HEK293 (cell line): ENCODE data around the gene RAVER2.

Experiments used
- BCL11A ChIP-seq: fragments of 450-650 bp; formaldehyde crosslinking; IDR thresholded peaks from 2 replicates; pipeline ENCODE4 v1.5.1; 2016; ENCODE audit warnings: low read depth, missing biosample characterization, missing genetic modification characterization
- GFI1B ChIP-seq: fragments of 450-650 bp; formaldehyde crosslinking; IDR thresholded peaks from 2 replicates; pipeline ENCODE4 v1.5.1; 2016; ENCODE audit warnings: missing biosample characterization, missing genetic modification characterization
- KLF16 ChIP-seq: fragments of 450-650 bp; formaldehyde crosslinking; IDR thresholded peaks from 2 replicates; pipeline ENCODE4 v1.5.1; 2017; ENCODE audit warnings: missing biosample characterization, missing genetic modification characterization
- MYNN ChIP-seq: fragments of 450-650 bp; formaldehyde crosslinking; IDR thresholded peaks from 2 replicates; pipeline ENCODE4 v1.5.1; 2016; ENCODE audit warnings: missing biosample characterization, missing genetic modification characterization, borderline replicate concordance
- YY2 ChIP-seq: fragments of 450-650 bp; formaldehyde crosslinking; IDR thresholded peaks from 2 replicates; pipeline ENCODE4 v1.5.1; 2016; ENCODE audit warnings: missing biosample characterization, missing genetic modification characterization
- ZBTB48 ChIP-seq: fragments of 450-650 bp; formaldehyde crosslinking; IDR thresholded peaks from 2 replicates; pipeline ENCODE4 v1.5.1; 2016; ENCODE audit warnings: missing biosample characterization, missing genetic modification characterization
- ZFHX2 ChIP-seq: fragments of 450-650 bp; formaldehyde crosslinking; conservative IDR thresholded peaks from 2 replicates; pipeline ENCODE4 v1.5.1; 2016; ENCODE audit warnings: missing biosample characterization, missing genetic modification characterization
- ZFP69B ChIP-seq: fragments of 450-650 bp; formaldehyde crosslinking; IDR thresholded peaks from 2 replicates; pipeline ENCODE4 v1.5.1; 2016; ENCODE audit warnings: missing biosample characterization, missing genetic modification characterization
- ZNF133 ChIP-seq: fragments of 450-650 bp; formaldehyde crosslinking; IDR thresholded peaks from 2 replicates; pipeline ENCODE4 v1.5.1; 2016; ENCODE audit warnings: missing biosample characterization, missing genetic modification characterization
- ZNF202 ChIP-seq: fragments of 450-650 bp; formaldehyde crosslinking; IDR thresholded peaks from 2 replicates; pipeline ENCODE4 v1.5.1; 2016; ENCODE audit warnings: missing biosample characterization, missing genetic modification characterization, borderline replicate concordance
- ZNF239 ChIP-seq: fragments of 450-650 bp; formaldehyde crosslinking; IDR thresholded peaks from 2 replicates; pipeline ENCODE4 v1.5.1; 2016; ENCODE audit warnings: missing biosample characterization, missing genetic modification characterization
- ZNF266 ChIP-seq: fragments of 450-650 bp; formaldehyde crosslinking; IDR thresholded peaks from 2 replicates; pipeline ENCODE4 v1.5.1; 2016; ENCODE audit warnings: missing biosample characterization, missing genetic modification characterization, low read depth
- ZNF274 ChIP-seq, 2 experiments: fragments of 200-500 bp in 1 of 2; fragments of 450-650 bp in 1 of 2; sonication (Bioruptor generic) in 1 of 2; formaldehyde crosslinking in 1 of 2; IDR thresholded peaks; 2 replicates each; pipeline versions ENCODE4 v1.5.1 to v1.6.1; 2014 to 2016; ENCODE audit warnings: borderline replicate concordance in 1 of 2, inconsistent platforms in 1 of 2, low read length in 1 of 2, missing biosample characterization in 1 of 2, missing genetic modification characterization in 1 of 2
- ZNF324 ChIP-seq: fragments of 450-650 bp; formaldehyde crosslinking; IDR thresholded peaks from 2 replicates; pipeline ENCODE4 v1.5.1; 2016; ENCODE audit warnings: missing biosample characterization, missing genetic modification characterization
- ZNF416 ChIP-seq: fragments of 450-650 bp; formaldehyde crosslinking; IDR thresholded peaks from 2 replicates; pipeline ENCODE4 v1.5.1; 2016; ENCODE audit warnings: missing biosample characterization, missing genetic modification characterization
- ZNF544 ChIP-seq: fragments of 450-650 bp; formaldehyde crosslinking; IDR thresholded peaks from 2 replicates; pipeline ENCODE4 v1.5.0; 2017; ENCODE audit warnings: missing biosample characterization, missing genetic modification characterization
- ZNF548 ChIP-seq: fragments of 450-650 bp; formaldehyde crosslinking; IDR thresholded peaks from 2 replicates; pipeline ENCODE4 v1.5.1; 2016; ENCODE audit warnings: missing biosample characterization, missing genetic modification characterization
- ZNF560 ChIP-seq: fragments of 450-650 bp; formaldehyde crosslinking; IDR thresholded peaks from 2 replicates; pipeline ENCODE4 v1.5.1; 2017; ENCODE audit warnings: missing biosample characterization, missing genetic modification characterization, borderline replicate concordance
- ZNF561 ChIP-seq: fragments of 450-650 bp; IDR thresholded peaks from 2 replicates; pipeline ENCODE4 v1.5.1; 2018; ENCODE audit warnings: missing biosample characterization, missing genetic modification characterization, borderline replicate concordance
- ZNF600 ChIP-seq: fragments of 450-650 bp; formaldehyde crosslinking; IDR thresholded peaks from 2 replicates; pipeline ENCODE4 v1.5.1; 2016; ENCODE audit warnings: missing biosample characterization, missing genetic modification characterization
- ZNF768 ChIP-seq: fragments of 450-650 bp; formaldehyde crosslinking; IDR thresholded peaks from 2 replicates; pipeline ENCODE4 v1.5.1; 2018; ENCODE audit warnings: missing biosample characterization, mild to moderate bottlenecking, missing genetic modification characterization
- ZNF776 ChIP-seq: fragments of 450-650 bp; formaldehyde crosslinking; IDR thresholded peaks from 2 replicates; pipeline ENCODE4 v1.5.0; 2017; ENCODE audit warnings: missing biosample characterization, missing genetic modification characterization, borderline replicate concordance
- ZNF830 ChIP-seq: fragments of 450-650 bp; IDR thresholded peaks from 2 replicates; pipeline ENCODE4 v1.5.0; 2018; ENCODE audit warnings: missing biosample characterization, missing genetic modification characterization, low read depth, mild to moderate bottlenecking, moderate library complexity
- ZNF843 ChIP-seq: fragments of 450-650 bp; formaldehyde crosslinking; IDR thresholded peaks from 2 replicates; pipeline ENCODE4 v1.5.1; 2016; ENCODE audit warnings: missing biosample characterization, missing genetic modification characterization
- TF ChIP-seq, protein P1 (sequence below): fragments of 450-650 bp; formaldehyde crosslinking; conservative IDR thresholded peaks from 2 replicates; pipeline ENCODE4 v1.5.1; 2016; ENCODE audit warnings: low read depth, missing biosample characterization, missing genetic modification characterization
- TF ChIP-seq, protein P2 (sequence below): fragments of 450-650 bp; formaldehyde crosslinking; IDR thresholded peaks from 2 replicates; pipeline ENCODE4 v1.5.1; 2016; ENCODE audit warnings: missing biosample characterization, missing genetic modification characterization
- TF ChIP-seq, protein P3 (sequence below): fragments of 450-650 bp; formaldehyde crosslinking; IDR thresholded peaks from 2 replicates; pipeline ENCODE4 v1.5.1; 2016; ENCODE audit warnings: missing biosample characterization, missing genetic modification characterization
- TF ChIP-seq, protein P4 (sequence below): fragments of 450-650 bp; formaldehyde crosslinking; optimal IDR thresholded peaks from 2 replicates; pipeline ENCODE3; 2016; ENCODE audit warnings: missing biosample characterization, mild to moderate bottlenecking, missing genetic modification characterization
- TF ChIP-seq, protein P5 (sequence below): fragments of 450-650 bp; formaldehyde crosslinking; IDR thresholded peaks from 2 replicates; pipeline ENCODE4 v1.5.1; 2016; ENCODE audit warnings: missing biosample characterization, missing genetic modification characterization

RAVER2 gene

DNA sequence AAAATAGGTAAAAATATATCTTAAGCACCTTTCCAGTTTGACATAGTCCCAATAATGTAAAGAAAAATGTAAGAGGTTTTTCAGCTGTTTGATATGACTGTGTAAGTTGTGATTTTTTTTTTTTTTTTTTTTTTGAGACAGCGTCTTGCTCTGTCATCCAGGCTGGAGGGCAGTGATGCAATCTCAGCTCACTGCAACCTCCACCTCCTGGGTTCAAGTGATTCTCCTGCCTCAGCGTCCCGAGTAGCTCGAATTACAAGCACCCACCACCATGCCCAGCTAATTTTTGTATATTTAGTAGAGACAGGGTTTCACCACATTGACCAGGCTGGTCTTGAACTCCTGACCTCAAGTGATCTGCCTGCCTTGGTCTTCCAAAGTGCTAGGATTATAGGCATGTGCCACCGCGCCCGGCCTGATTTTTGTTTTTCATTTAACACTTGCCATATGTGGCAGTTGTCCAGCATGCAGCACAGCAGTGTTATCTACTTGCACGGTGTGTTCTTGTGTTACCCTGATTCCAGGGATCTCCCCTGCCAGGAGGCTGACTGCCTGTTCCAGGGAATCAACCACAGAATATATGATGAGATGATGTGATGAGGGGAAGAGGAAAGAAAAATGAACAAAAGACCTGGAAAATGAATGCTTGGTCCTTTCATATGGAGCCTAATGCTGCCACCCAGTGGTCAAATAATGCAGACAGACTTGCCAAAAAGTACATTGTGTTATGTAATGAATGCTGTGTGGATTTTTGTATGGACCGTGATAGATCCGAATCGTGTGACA, 79.0 kb downstream of the RAVER2 start (continued):
- TF ChIP-seq, protein P1, sequence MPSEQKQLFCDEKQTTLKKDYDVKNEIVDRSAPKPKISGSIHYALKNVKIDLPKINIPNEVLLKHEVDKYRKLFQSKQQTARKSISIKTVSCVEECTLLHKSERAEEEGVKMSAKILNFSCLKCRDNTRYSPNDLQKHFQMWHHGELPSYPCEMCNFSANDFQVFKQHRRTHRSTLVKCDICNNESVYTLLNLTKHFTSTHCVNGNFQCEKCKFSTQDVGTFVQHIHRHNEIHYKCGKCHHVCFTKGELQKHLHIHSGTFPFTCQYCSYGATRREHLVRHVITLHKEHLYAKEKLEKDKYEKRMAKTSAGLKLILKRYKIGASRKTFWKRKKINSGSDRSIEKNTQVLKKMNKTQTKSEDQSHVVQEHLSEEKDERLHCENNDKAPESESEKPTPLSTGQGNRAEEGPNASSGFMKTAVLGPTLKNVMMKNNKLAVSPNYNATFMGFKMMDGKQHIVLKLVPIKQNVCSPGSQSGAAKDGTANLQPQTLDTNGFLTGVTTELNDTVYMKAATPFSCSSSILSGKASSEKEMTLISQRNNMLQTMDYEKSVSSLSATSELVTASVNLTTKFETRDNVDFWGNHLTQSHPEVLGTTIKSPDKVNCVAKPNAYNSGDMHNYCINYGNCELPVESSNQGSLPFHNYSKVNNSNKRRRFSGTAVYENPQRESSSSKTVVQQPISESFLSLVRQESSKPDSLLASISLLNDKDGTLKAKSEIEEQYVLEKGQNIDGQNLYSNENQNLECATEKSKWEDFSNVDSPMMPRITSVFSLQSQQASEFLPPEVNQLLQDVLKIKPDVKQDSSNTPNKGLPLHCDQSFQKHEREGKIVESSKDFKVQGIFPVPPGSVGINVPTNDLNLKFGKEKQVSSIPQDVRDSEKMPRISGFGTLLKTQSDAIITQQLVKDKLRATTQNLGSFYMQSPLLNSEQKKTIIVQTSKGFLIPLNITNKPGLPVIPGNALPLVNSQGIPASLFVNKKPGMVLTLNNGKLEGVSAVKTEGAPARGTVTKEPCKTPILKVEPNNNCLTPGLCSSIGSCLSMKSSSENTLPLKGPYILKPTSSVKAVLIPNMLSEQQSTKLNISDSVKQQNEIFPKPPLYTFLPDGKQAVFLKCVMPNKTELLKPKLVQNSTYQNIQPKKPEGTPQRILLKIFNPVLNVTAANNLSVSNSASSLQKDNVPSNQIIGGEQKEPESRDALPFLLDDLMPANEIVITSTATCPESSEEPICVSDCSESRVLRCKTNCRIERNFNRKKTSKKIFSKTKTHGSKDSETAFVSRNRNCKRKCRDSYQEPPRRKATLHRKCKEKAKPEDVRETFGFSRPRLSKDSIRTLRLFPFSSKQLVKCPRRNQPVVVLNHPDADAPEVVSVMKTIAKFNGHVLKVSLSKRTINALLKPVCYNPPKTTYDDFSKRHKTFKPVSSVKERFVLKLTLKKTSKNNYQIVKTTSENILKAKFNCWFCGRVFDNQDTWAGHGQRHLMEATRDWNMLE, result no peak
- TF ChIP-seq ZNF561 (tag by site-specific recombination) (no peak), ZNF600 (tag by site-specific recombination) (no peak), ZBTB48 (tag by site-specific recombination) (peak; percentile 64; the same call in 1 of the 2 replicates), ZNF324 (tag by site-specific recombination) (no peak), ZNF843 (tag by site-specific recombination) (peak; percentile 21; the same call in 1 of the 2 replicates), GFI1B (tag by site-specific recombination) (no peak), ZNF133 (tag by site-specific recombination) (no peak), ZNF544 (tag by site-specific recombination) (no peak), ZNF274 (IDR thresholded peaks at IDR 0.05; ENCODE audit: low read length) (no peak), ZNF274 (tag by site-specific recombination; IDR thresholded peaks at IDR 0.05; ENCODE audit: borderline replicate concordance) (no peak), BCL11A (tag by site-specific recombination) (no peak), ZNF560 (no peak), ZNF416 (tag by site-specific recombination) (no peak), ZNF202 (no peak), ZNF548 (tag by site-specific recombination) (no peak), ZNF239 (tag by site-specific recombination) (no peak), ZNF768 (tag by site-specific recombination) (no peak), ZNF266 (0 out of 2 replicates have a peak, but pooled peaks have one; percentile 17), ZNF776 (tag by site-specific recombination) (no peak), ZFHX2 (tag by site-specific recombination) (no peak), ZNF830 (tag by site-specific recombination) (no peak), MYNN (tag by site-specific recombination) (no peak), YY2 (tag by site-specific recombination) (no peak), KLF16 (tag by site-specific recombination) (0 out of 2 replicates have a peak, but pooled peaks have one; percentile 22), ZFP69B (tag by site-specific recombination) (no peak)
- TF ChIP-seq, protein P2, sequence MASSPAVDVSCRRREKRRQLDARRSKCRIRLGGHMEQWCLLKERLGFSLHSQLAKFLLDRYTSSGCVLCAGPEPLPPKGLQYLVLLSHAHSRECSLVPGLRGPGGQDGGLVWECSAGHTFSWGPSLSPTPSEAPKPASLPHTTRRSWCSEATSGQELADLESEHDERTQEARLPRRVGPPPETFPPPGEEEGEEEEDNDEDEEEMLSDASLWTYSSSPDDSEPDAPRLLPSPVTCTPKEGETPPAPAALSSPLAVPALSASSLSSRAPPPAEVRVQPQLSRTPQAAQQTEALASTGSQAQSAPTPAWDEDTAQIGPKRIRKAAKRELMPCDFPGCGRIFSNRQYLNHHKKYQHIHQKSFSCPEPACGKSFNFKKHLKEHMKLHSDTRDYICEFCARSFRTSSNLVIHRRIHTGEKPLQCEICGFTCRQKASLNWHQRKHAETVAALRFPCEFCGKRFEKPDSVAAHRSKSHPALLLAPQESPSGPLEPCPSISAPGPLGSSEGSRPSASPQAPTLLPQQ, result peak; percentile 33; the same call in 1 of the 2 replicates
- TF ChIP-seq, protein P3, sequence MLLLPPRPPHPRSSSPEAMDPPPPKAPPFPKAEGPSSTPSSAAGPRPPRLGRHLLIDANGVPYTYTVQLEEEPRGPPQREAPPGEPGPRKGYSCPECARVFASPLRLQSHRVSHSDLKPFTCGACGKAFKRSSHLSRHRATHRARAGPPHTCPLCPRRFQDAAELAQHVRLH, result 0 out of 2 replicates have a peak, but pooled peaks have one; percentile 39
- TF ChIP-seq, protein P4, sequence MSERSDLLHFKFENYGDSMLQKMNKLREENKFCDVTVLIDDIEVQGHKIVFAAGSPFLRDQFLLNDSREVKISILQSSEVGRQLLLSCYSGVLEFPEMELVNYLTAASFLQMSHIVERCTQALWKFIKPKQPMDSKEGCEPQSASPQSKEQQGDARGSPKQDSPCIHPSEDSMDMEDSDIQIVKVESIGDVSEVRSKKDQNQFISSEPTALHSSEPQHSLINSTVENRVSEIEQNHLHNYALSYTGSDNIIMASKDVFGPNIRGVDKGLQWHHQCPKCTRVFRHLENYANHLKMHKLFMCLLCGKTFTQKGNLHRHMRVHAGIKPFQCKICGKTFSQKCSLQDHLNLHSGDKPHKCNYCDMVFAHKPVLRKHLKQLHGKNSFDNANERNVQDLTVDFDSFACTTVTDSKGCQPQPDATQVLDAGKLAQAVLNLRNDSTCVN (tag by site-specific recombination), result no peak
- TF ChIP-seq, protein P5, sequence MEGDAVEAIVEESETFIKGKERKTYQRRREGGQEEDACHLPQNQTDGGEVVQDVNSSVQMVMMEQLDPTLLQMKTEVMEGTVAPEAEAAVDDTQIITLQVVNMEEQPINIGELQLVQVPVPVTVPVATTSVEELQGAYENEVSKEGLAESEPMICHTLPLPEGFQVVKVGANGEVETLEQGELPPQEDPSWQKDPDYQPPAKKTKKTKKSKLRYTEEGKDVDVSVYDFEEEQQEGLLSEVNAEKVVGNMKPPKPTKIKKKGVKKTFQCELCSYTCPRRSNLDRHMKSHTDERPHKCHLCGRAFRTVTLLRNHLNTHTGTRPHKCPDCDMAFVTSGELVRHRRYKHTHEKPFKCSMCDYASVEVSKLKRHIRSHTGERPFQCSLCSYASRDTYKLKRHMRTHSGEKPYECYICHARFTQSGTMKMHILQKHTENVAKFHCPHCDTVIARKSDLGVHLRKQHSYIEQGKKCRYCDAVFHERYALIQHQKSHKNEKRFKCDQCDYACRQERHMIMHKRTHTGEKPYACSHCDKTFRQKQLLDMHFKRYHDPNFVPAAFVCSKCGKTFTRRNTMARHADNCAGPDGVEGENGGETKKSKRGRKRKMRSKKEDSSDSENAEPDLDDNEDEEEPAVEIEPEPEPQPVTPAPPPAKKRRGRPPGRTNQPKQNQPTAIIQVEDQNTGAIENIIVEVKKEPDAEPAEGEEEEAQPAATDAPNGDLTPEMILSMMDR (tag by site-specific recombination), result peak; percentile 64; the same call in 1 of the 2 replicates
